ENCODE data around the gene RERG. TPM values are rescaled to one million over a fixed set of nuclear protein-coding genes. Genes with fewer than 3 reads are reported as not detected.

RERG gene
- total RNA-seq, 1 donor = under 0.01 TPM

DNA sequence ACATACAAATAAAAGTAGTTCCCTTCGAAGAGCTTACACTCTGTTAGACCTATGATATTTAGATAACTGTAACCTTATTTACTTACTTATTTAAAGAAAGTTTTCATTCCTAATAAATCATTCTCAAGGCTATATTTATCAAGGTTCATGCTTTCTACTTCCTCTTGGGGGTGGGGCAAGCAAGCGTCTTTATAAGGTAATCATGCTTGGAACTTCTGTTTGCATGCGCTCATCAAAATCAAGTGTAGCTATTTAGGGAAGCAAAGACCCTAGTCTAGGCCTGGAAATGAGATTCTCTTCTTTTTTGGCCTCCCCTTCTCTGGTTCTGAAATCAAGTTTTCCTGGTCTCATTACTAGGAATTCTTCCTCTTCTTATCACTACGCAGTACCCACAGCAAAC lies 766 bp downstream of the RERG start:
- peak in 2 of 3 donors; percentile 4 to 20 for DNase-seq (ENCODE audit: low read depth in 2 of 3, low spot score in 2 of 3)

DNA sequence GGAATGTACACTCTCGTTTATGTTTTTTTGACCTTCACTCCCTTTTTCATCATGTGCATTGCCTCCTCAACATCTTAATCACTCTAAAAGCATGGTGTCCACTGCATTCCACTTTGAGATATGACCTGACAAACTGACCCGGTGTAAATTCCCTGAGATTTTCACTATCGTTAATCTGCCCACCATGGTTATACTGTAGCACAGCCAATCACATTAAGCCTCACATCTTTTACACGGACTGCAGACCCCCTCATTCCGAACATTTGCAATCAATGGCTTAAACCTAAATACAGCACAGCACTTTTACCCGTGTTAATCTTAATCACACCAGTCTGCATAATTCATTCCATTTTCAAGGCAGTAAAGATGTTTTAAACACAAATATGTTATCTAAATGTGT lies 2.4 kb downstream of the RERG start:
- no peak for DNase-seq (ENCODE audit: low read depth in 2 of 3, low spot score in 2 of 3)

DNA sequence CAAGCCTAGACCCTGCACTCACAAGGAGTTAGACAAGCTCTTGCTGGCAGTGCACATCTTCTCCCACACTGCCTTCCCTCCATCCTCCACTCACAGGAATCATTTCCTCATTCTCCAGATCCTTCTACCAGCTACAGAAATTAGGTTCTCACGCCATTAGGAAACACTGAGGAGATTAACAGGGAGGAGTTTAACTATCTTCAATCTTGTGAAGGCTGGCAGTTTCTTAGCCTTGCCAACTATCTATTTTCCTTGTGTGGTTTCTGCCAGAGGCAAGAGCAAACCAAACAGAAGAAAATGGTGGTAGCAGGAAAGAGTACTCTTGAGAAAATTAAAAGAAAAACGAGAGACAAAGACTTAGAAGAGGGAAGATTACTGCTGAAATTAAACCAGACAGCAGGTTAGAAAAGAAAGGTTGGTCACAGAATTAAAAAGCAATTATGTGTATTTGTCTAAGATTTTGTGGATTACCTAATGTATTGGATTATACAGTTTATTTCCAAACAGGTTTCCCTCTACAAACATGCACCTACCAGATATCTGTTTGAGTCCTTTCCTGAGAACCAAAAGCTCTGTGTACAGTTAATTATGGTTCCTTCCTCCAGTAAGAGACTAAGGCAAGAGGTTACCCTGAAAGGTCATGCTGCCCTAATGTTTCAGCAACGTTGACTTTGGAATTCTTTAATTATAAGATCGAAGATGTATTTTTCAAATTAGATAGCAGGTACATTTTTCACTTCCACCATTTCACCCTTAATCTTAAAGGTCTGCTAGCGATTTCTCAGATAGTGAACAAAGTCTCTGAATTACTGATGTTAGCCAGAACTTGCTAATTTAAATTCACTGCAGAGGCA lies 5.0 kb downstream of the RERG start:
- DNase-seq (ENCODE audit: low read depth in 2 of 3, low spot score in 2 of 3) = no peak

DNA sequence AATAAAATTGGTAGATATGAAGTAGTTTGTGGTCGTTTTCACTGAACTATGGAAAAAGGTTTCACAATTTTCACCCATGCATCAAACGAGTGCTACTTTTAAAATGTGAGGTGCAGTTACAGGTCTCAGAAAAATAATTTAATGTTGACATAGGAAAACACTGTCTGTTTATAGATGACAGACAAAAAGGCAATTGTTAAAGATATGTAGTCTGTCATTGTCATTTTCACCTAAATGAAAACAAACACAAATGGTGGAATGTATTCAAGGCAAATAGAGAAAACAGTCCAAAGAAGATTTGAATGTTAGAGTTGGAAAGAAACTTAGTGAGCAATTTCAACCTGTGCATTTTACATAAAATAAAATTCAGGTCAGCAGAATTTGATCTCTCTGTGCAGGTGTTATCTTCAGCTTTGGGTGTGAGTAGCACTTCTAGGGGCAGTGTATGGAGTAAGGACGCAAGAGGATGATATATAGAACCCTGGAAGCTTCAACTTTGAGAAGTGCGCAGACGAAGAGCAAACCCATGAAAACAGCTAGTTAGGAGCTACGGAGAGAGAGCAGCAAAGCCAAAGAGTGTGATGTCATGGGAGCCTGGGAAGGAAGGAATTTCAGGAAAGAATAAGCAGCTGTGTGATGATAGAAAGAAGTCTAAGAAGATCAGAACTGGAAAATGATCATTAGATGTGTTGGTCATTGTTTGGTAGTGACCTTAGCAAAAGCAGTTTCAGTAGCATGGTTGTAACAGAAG lies 6.2 kb downstream of the RERG start:
- no peak for DNase-seq (ENCODE audit: low read depth in 2 of 3, low spot score in 2 of 3)

DNA sequence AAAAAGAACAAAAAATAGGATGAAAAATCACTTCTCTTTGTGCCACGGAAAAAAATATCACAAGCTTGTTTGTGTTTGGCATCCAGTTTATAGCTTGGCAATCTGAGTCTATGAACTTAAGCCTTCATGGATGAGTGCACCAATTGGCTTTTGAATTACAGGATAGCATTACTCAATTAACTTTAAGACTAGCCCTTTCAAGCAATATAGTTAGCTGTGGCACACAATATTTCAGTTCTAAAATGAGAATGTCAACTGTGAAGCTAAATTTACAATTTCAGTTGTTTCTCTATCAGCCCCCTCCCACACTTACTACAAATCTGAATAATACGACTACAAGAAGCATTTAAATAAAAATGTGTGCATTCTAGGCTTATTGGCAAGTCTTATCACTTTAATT lies 8.3 kb downstream of the RERG start:
- no peak for DNase-seq (ENCODE audit: low read depth in 2 of 3, low spot score in 2 of 3)

DNA sequence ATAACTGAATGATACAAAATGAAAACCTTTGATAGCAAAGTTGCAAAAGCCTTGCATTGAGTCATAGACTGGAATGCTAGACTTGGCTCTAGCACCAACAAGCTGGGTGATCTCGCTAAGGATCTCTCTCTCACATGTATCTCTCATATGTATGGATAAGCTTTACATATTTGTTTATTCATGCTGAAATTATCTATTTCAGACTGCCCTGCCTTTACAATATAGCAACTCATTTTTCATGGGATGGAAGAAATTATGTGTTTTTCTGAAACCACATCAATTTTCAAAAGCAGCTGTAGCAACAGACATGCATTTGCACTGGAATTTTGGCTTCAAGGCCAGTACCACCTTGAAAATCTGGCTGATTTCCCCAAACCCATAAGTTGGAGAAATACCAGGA lies 11.4 kb downstream of the RERG start:
- DNase-seq (ENCODE audit: low read depth in 2 of 3, low spot score in 2 of 3) = no peak

DNA sequence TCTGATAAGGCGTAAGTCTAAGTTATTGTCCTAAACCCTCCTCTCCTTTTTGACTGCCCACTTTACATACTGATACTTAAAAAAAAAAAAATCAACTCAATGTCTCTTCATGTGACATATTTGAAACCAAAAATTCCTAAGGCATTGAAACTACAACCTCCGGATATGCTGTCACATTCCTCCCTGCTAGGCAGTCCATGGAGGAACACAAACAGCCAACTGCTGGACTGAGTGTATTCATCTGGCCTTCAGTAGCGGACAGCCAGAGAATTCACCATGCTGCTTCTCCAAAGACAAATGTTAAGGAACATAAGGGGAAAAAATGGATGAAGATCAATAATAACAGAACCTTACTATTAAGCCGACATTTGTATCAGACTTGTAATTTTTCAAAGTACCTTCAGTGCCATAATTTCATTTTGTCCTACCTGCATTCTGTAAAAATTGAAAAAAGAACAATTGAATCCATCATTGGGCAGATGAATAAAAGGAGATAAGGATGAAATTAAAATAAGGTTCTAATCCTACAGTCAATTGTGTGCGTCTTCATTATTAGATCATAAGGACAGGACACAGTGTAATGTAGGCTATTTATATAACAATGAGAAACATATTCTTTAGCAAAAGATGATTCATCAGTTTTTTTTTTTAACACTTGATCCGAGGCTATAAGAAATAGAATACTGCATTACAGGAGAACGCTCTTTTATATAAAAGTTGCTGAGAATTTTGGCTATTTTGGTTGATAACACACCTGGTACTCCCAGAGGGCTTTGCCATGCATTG lies 12.2 kb downstream of the RERG start:
- DNase-seq (ENCODE audit: low read depth in 2 of 3, low spot score in 2 of 3) = no peak

DNA sequence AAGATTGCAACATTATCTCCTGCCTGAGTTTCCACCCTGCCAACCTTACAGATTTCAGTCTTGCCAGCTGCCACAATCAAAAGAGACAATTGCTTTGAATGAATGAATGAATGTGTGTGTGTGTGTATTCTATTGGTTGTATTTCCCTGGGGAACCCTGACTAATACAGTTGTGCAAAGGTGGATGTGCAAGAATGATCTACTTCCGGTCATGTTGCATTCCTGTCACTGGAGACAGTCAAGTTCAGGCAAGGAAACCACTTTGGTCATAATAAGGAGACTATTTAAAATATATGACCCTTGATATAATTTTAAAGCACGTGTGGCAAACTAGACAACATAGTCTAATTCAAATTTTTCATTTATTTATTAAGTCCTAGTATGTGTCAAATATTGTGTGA lies 13.1 kb downstream of the RERG start:
- no peak for DNase-seq (ENCODE audit: low read depth in 2 of 3, low spot score in 2 of 3)

DNA sequence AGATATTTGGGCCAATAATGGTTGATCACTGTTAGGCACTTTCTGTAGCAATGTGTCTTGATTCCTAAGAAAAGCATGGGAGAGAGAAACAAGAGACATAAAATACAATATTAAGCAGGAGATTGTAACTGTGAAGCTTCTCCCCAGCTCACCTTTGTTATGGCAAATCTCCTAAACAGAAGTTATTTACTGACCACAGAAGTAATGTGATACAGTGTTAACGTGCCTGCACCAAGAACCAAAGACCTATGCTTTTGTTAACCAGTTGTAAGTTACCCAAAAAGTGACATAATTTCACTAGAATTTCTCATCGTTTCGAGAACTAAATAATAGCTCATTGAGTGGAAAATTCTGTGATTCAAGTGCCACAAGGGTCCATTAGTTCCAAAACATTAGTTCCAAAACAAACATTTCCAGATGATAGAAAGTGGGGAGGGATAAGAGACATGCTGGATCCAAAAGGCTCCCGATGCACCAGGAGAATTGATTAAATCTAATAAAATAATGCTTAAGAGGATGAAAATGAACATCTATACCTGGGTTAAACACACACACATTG lies 14.3 kb downstream of the RERG start:
- no peak for DNase-seq (ENCODE audit: low read depth in 2 of 3, low spot score in 2 of 3)

DNA sequence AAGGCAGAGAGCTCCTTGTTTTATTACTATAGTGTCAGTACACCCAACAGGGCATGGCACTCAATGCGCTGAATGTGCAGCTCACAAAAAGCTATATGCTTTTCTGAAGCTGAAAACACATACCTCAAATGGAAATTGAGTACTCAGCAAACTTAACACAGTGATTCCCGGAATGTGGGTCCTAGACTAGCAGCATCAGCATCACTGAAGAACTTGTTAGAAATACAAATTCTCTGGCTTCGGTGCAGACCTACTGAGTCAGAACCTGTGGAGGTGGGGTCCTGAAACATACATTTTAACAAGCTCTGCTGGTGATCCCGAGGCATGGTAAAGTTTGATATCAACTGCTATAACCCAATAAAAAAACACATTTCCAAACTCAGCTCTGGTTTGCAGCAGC lies 14.9 kb downstream of the RERG start:
- no peak for DNase-seq (ENCODE audit: low read depth in 2 of 3, low spot score in 2 of 3)

DNA sequence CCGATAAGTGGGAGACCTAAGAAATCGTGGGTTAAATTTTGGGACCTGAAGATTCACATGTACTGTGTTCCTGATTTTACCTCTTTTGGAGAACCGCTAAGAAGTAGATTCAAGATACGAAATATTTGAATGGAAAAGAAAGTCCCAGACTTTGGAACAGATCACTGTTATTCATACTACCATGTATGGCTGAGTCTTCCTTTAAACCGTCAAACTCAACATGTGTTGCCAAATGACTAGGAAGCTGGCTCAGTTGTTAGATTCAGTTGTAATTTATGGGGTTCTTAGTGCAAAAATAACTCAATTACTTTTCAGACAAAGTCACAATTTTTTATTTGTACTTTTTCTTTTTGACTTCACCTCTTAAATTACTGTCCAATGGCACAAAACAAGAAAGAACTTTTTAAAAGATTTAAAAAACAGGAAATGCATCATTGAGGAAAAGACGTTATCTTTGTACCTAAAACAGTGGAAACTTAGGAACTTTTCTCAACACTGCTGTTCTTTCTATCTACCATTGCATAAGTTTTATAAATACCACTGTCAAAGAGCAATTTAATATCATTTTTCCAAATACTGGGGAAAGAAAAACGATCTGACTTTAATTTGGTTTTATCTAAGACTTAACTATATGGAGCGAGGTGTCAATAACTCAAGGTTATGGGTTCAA lies 15.7 kb downstream of the RERG start:
- DNase-seq (ENCODE audit: low read depth in 2 of 3, low spot score in 2 of 3) = no peak

DNA sequence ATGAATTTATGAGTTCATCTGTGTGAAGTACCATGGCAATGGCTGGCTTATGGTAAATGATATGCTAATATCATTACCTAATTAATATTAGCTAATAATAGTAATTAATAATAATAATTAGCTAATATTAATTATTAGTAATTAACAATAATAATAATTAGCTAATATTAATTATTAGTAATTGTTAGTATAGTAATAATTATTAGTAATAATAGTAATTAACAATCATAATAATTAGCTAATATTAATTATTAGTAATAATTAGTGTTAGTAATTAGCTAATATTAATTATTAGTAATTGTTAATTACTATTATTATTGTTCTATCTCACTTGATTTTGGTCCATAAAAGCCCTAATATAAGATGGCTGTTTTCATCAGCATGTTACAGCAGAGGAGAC lies 19.8 kb downstream of the RERG start:
- DNase-seq (ENCODE audit: low read depth in 2 of 3, low spot score in 2 of 3) = no peak

DNA sequence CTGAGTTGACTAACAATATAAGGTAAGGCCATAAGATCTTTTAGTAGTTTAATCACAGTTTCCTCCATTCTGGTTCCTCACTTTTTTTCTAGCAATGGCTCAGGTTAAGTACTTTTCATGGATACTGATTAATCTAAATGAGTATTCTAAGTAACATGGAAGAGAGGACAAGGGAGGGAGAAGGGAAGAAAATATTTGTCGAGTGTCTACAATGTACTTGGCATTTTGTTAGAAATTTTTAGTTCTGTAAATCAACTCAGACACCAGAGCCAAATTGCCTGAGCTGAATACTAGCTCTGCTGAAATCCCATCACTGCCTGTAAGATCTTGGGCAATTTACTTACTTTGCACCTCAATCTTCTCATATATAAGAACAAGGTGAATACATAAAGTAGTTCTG lies 20.2 kb downstream of the RERG start:
- DNase-seq (ENCODE audit: low read depth in 2 of 3, low spot score in 2 of 3) = no peak

DNA sequence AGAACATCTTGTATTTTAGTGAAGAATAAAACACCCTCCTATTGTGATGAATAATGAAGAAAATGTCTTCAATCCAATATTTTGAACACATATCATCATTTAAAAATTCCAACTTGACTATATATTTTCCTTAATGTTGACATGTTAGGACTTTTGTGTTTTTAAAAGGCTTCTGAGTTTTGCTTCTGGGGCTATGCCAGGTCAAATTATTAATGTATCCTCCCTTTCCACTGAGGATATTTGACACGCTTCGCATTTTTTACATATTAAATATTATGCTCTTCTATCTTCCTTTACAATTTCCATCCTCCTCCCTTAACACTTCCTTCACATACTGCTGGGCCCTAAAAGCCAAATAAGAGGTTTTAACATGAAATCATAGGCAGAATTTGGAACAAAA lies 20.6 kb downstream of the RERG start:
- no peak for DNase-seq (ENCODE audit: low read depth in 2 of 3, low spot score in 2 of 3)

DNA sequence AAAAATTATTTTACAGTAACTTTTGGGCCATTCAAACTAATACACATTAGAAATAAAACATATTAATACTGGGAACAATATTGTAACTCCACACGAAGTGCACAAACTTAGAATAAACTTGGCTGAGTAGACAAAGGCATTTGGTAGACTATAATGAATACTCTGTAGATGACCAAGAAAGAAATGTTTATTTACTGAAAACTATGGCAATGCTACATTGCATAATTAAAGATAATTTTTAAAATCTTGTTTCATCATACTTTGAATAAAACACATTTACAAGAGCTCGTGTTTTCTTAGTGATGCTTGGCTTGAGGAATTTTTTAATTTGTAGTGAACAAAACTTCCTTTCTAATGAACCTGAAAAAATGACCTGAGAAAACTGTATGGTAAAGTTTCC lies 21.3 kb downstream of the RERG start:
- DNase-seq (ENCODE audit: low read depth in 2 of 3, low spot score in 2 of 3) = no peak

DNA sequence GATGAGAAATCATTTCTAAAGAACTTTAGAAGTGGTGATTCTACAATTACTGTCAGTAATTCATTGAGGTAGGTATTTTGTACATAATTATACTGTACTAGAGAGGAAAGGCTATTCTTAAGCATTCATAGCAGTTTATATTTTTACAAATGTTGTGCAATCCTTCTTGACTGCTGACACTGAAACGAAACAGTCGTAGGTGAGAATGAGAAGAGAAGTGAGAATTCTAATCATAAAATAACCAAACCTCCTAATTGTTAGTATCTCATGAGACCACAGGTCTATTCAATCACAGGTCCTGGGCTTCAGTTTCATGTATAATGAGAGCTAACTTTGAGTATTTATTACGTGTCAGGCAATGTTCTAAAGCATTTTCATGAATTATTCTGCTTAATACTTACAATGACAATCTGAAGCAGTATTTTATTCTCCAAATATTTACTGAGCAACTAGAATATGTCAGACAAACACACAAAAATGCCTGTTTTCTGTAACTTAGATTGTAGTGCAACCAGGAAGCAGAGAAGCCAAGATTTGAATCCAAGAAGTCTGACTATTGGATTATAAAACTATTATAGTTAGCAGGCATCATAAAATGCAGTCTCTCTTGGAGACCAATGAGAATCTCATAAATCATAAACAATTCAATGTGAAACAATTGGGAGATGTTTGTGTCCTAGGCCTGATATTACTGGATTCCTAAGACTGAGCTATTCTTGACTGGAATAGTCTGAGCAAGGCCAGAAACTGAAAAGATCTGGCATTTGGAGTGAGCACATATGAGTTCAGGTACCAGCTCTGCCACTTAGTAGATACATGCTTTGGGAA lies 24.3 kb downstream of the RERG start:
- no peak for DNase-seq (ENCODE audit: low read depth in 2 of 3, low spot score in 2 of 3)

DNA sequence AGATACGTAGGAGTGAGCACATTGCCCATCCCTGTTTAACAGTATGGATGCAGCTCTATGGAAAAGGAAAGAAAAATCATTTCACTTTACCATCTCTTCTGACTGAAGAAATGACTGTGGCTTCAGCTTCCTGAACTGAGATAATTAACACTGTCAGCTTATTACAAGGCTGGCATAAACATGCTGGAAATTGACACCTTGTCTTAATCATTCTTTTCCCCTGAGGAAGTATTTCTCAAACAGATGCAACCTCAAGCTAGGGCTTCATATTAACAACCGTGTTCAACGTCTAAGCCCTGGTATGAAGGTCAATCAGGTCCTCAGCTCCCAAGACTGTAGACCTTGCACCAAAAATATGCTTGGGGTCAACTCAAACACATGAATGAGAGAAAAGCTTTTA lies 25.0 kb downstream of the RERG start:
- no peak for DNase-seq (ENCODE audit: low read depth in 2 of 3, low spot score in 2 of 3)

DNA sequence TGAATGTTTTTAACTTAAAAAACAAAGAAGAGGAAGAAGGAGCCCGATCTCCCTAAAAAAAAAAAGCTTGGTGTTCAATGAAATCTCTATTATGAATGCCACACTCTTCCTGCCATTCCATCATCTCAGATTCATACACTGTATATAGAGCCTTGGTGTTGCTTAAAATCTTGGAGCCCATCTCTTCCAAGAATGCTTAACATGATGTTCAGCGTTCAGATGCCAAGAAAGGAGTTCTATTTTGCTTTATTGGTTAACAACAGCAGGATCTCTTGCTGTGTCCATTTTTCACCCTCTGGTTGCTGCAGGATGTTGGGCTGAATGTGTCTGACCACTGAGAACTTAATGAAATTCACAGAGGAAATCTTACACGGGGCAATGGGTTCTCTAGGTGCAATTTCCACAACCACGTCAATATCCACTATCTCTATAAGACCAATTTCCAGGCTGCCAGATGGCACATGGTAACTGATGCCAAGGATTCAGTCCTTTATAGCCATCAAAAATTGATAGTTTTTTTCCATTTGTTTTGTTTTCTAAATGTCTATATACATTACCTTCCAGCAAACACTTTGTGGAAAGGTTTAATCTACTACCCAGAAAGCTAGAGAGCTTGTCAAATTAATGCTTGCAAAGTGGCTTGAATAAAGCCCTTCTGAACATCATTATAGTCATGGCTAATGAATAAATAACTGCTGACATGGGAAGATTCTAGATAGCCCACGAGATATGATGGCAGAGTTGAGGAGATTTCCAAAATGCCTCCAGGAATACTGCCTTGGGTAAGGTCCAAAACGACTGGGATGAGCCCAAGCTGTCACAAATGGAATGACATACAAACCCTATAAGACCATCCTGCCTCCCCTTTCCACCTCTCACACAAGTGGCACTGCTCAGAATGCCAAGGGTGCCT lies 26.5 kb downstream of the RERG start:
- no peak for DNase-seq (ENCODE audit: low read depth in 2 of 3, low spot score in 2 of 3)

DNA sequence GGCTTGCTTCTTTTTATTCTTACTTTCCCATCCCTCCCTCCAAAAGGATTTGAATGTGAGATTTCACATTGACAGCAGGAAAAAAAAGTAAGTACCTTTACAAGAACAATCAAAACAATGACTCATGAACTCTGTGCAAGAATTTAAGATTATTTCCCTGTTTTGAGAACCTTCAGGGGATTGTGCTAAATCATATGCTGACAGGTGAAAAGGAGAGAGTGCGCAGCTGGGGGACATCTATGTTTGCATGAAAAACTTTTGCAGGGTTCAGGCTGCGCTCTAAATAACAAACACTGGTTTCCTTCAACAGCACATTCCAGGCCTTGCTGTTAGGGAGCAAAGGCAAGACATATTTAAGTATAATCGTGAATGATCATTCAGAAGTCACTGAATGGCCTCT lies 27.3 kb downstream of the RERG start:
- DNase-seq (ENCODE audit: low read depth in 2 of 3, low spot score in 2 of 3) = peak in 1 of 3 donors; percentile 56
